Activated naive CD4-positive, alpha-beta T cell treated with Interleukin-2 at 50 U/mL for 16 hours (primary cell): ENCODE measurements around the gene SRP68.
"Not testable (repeated sequence)": the region's sequence is repeated elsewhere in the genome, so short reads cannot be mapped to it uniquely, and the experiment has no call there.

Experiments
- DNase-seq: peaks from one replicate; pipeline ENCODE4 v3.0.0-alpha.2; 2020

Gene SRP68

GRCh38 chr17:76089680-76090516, 17.6 kb upstream of the SRP68 start:
- no peak for DNase-seq

- DNase-seq: no peak
These were observed 16.7 kb upstream of the SRP68 start for GRCh38 chr17:76088868-76089576.

- DNase-seq: no peak
These were observed 15.9 kb upstream of the SRP68 start for GRCh38 chr17:76088041-76088867.

GRCh38 chr17:76087531-76087930, 15.2 kb upstream of the SRP68 start:
- DNase-seq: no peak

GRCh38 chr17:76086384-76086783, 14.1 kb upstream of the SRP68 start:
- DNase-seq: no peak

GRCh38 chr17:76085731-76086366, 13.5 kb upstream of the SRP68 start:
- no peak for DNase-seq

- no peak for DNase-seq
These were observed 12.9 kb upstream of the SRP68 start for GRCh38 chr17:76085066-76085730.

- DNase-seq: no peak
These were observed 11.3 kb upstream of the SRP68 start for GRCh38 chr17:76083536-76084182.

GRCh38 chr17:76082326-76083251, 10.3 kb upstream of the SRP68 start:
- no peak for DNase-seq

- no peak for DNase-seq
These were observed 9.2 kb upstream of the SRP68 start for GRCh38 chr17:76081295-76082210.

- DNase-seq: no peak
These were observed 8.5 kb upstream of the SRP68 start for GRCh38 chr17:76080768-76081287.

GRCh38 chr17:76079956-76080767, 7.8 kb upstream of the SRP68 start:
- no peak for DNase-seq

- DNase-seq: no peak
These were observed 7.2 kb upstream of the SRP68 start for GRCh38 chr17:76079535-76079955.

GRCh38 chr17:76078860-76079534, 6.7 kb upstream of the SRP68 start, which contains the start of gene ZACN:
Gene ZACN (plus strand): TSS chr17:76079182. CDS start chr17:76079265, 83 bp downstream.
- DNase-seq: no peak

- DNase-seq: not testable (repeated sequence)
These were observed 6.1 kb upstream of the SRP68 start for GRCh38 chr17:76078370-76078769.

GRCh38 chr17:76077584-76078110, 5.3 kb upstream of the SRP68 start:
- no peak for DNase-seq
